ENCODE data around the gene ATXN1.
"Not testable (repeated sequence)": the region's sequence is repeated elsewhere in the genome, so short reads cannot be mapped to it uniquely, and the experiment has no call there.

Gene ATXN1

GRCh38 chr6:16785496-16785895 is 24.2 kb upstream of the ATXN1 start:
- Histone ChIP-seq H3K36me3 (ENCODE audit: control insufficient read depth, insufficient read depth, low read length) (no peaks in the 10 kb centered on the region), H3K4me3 (replicated peaks; ENCODE audit: low read depth, low read length) (no peak overlapping the region), H3K27me3 (replicated peaks; ENCODE audit: control insufficient read depth, insufficient read depth, low read length) (no peaks in the 10 kb centered on the region)
- no peak for TF ChIP-seq CTCF (IDR thresholded peaks at IDR 0.05; ENCODE audit: insufficient read depth, low read length, poor library complexity, severe bottlenecking)
- no peak for DNase-seq (ENCODE audit: extremely low read depth, insufficient read length)

- not testable (repeated sequence) for H3K27me3 ChIP-seq (replicated peaks; ENCODE audit: control insufficient read depth, insufficient read depth, low read length); DNase-seq (ENCODE audit: extremely low read depth, insufficient read length); H3K4me3 ChIP-seq (replicated peaks; ENCODE audit: low read depth, low read length); H3K36me3 ChIP-seq (ENCODE audit: control insufficient read depth, insufficient read depth, low read length)
These were observed 23.7 kb upstream of the ATXN1 start for GRCh38 chr6:16784957-16785356.

GRCh38 chr6:16783952-16784565 is 22.8 kb upstream of the ATXN1 start:
- no peak for TF ChIP-seq CTCF (IDR thresholded peaks at IDR 0.05; ENCODE audit: insufficient read depth, low read length, poor library complexity, severe bottlenecking)

DNA sequence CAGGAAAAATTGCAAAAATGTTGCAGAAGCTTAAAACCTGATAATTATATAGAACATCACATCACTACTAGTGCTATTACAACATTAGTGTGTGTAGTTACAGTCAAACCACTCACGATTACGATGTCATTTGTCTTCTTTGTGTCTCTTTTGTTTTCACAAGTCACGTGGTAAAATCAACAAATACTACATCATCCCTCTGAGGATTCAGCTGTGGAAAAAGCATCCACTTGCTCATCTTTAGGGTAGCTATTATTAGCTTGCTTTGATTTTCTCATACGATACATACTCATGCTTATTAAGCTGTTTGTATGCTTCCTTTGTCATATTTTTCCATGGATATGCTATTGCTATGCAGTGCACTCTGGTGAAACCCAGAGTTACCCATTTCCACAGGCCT is 22.2 kb upstream of the ATXN1 start:
- no peak for TF ChIP-seq CTCF (IDR thresholded peaks at IDR 0.05; ENCODE audit: insufficient read depth, low read length, poor library complexity, severe bottlenecking)
- H3K4me3 ChIP-seq (replicated peaks; ENCODE audit: low read depth, low read length) = no peak overlapping the region
- H3K36me3 ChIP-seq (ENCODE audit: control insufficient read depth, insufficient read depth, low read length) = no peaks in the 10 kb centered on the region
- no peaks in the 10 kb centered on the region for H3K27me3 ChIP-seq (replicated peaks; ENCODE audit: control insufficient read depth, insufficient read depth, low read length)
- DNase-seq (ENCODE audit: extremely low read depth, insufficient read length) = no peak

More at GRCh38 chr6:16783952-16784565, 22.8 kb upstream of the ATXN1 start:
- no peak overlapping the region for H3K4me3 ChIP-seq (replicated peaks; ENCODE audit: low read depth, low read length)
- H3K27me3 ChIP-seq (replicated peaks; ENCODE audit: control insufficient read depth, insufficient read depth, low read length) = no peaks in the 10 kb centered on the region
- H3K36me3 ChIP-seq (ENCODE audit: control insufficient read depth, insufficient read depth, low read length) = no peaks in the 10 kb centered on the region
- no peak for DNase-seq (ENCODE audit: extremely low read depth, insufficient read length)

GRCh38 chr6:16782278-16782677 is 21.0 kb upstream of the ATXN1 start:
- no peak for TF ChIP-seq CTCF (IDR thresholded peaks at IDR 0.05; ENCODE audit: insufficient read depth, low read length, poor library complexity, severe bottlenecking)
- H3K27me3 ChIP-seq (replicated peaks; ENCODE audit: control insufficient read depth, insufficient read depth, low read length) = no peaks in the 10 kb centered on the region
- no peak overlapping the region for H3K4me3 ChIP-seq (replicated peaks; ENCODE audit: low read depth, low read length)
- no peak for DNase-seq (ENCODE audit: extremely low read depth, insufficient read length)
- no peaks in the 10 kb centered on the region for H3K36me3 ChIP-seq (ENCODE audit: control insufficient read depth, insufficient read depth, low read length)

- no peaks in the 10 kb centered on the region for H3K36me3 ChIP-seq (ENCODE audit: control insufficient read depth, insufficient read depth, low read length)
- no peaks in the 10 kb centered on the region for H3K27me3 ChIP-seq (replicated peaks; ENCODE audit: control insufficient read depth, insufficient read depth, low read length)
- no peak for DNase-seq (ENCODE audit: extremely low read depth, insufficient read length)
- H3K4me3 ChIP-seq (replicated peaks; ENCODE audit: low read depth, low read length) = no peak overlapping the region
- TF ChIP-seq CTCF (IDR thresholded peaks at IDR 0.05; ENCODE audit: insufficient read depth, low read length, poor library complexity, severe bottlenecking) = no peak
These were observed 20.3 kb upstream of the ATXN1 start for GRCh38 chr6:16781348-16782169.
